Adrenal gland (tissue), 5 donors: ENCODE results near the gene NKAIN2.

Experiments used
- CTCF ChIP-seq, 6 experiments: fragments of 450-650 bp in 4 of 6; fragments of 200-600 bp in 2 of 6; sonication (generic) in 1 of 6; IDR thresholded peaks; 1 replicate in 5 of 6; 2 replicates in 1 of 6; pipeline versions ENCODE4 v1.5.1 to v1.8.0; 2016 to 2021; ENCODE audit warnings: antibody characterized with exemption in 6 of 6, mild to moderate bottlenecking in 2 of 6, moderate library complexity in 1 of 6
- POLR2A ChIP-seq, 2 donors: fragments of 450-650 bp; IDR thresholded peaks; one replicate each; pipeline ENCODE4 v1.6.1; 2017; ENCODE audit warnings: antibody characterized with exemption in 2 of 2, mild to moderate bottlenecking in 2 of 2, moderate library complexity in 1 of 2
- donor health status: DM: no; HTN: no; CAD: no.

DNA sequence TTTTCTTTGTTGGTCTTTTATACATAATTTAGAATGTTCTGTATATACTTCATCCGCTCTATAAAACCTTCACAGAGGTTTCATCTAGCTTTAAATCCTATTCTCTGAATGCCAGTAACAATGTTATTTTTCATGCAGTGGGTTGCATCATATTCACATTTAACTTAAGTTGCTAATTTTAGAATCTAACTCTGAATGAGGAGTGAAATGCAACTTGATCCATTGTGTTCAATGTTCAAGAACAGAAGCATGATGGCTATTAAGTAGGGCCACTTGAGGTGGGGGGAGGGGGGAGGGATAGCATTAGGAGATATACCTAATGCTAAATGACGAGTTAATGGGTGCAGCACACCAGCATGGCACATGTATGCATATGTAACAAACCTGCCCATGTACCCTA, 224.5 kb downstream of the NKAIN2 start:
- TF ChIP-seq CTCF (IDR thresholded peaks at IDR 0.05): no peak
- no peak for TF ChIP-seq POLR2A (IDR thresholded peaks at IDR 0.05)
